Fibroblast of villous mesenchyme (primary cell): ENCODE measurements around the gene KCNMB2. TPM values are rescaled to one million over a fixed set of nuclear protein-coding genes. Genes with fewer than 3 reads are reported as not detected.

Experiments used
- DNase-seq: peaks from one replicate; pipeline ENCODE4 v3.0.0-alpha.2; 2010; ENCODE audit warnings: low read depth
- H3K4me3 ChIP-seq: 2 replicates; pipeline ENCODE4 v1.5.1; 2011; ENCODE audit warnings: low read depth, mild to moderate bottlenecking, low read length
- total RNA-seq: library from RNA; depleted of rRNA; stranded (reverse); fragments of >200 nt; gene quantifications from 2 replicates; pipeline ENCODE4 v1.2.3, GENCODE V29; 2012
- TF ChIP-seq, protein P1 (sequence below): IDR thresholded peaks from 2 replicates; pipeline ENCODE4 v1.5.1; 2012; ENCODE audit warnings: low read depth, mild to moderate bottlenecking, low read length; ENCODE audit not compliant: insufficient read depth

Gene KCNMB2
- total RNA-seq, 1 donor, result not detected

DNA sequence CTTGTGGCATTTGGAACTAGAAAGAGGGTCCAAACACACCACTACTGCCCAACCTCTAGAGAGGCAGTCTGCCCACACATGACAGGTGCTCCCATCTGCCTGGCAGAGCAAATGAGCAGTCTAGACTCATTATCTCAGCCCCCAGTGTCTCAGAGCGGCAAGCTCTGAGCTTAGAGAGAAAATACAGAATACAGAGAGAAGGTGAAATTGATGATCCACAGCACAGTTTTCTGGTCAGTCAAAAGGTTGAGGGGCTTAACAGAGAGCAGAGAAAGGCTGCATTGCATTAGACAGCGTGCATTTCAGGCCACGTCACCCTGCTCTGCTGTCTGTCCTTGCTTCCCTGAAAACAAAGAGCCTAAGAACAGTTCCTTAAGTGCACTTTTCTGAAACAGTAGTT lies 135.1 kb downstream of the KCNMB2 start:
- DNase-seq, result no peak
- H3K4me3 ChIP-seq, result no peak overlapping the region
- TF ChIP-seq, protein P1, sequence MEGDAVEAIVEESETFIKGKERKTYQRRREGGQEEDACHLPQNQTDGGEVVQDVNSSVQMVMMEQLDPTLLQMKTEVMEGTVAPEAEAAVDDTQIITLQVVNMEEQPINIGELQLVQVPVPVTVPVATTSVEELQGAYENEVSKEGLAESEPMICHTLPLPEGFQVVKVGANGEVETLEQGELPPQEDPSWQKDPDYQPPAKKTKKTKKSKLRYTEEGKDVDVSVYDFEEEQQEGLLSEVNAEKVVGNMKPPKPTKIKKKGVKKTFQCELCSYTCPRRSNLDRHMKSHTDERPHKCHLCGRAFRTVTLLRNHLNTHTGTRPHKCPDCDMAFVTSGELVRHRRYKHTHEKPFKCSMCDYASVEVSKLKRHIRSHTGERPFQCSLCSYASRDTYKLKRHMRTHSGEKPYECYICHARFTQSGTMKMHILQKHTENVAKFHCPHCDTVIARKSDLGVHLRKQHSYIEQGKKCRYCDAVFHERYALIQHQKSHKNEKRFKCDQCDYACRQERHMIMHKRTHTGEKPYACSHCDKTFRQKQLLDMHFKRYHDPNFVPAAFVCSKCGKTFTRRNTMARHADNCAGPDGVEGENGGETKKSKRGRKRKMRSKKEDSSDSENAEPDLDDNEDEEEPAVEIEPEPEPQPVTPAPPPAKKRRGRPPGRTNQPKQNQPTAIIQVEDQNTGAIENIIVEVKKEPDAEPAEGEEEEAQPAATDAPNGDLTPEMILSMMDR, result no peak

DNA sequence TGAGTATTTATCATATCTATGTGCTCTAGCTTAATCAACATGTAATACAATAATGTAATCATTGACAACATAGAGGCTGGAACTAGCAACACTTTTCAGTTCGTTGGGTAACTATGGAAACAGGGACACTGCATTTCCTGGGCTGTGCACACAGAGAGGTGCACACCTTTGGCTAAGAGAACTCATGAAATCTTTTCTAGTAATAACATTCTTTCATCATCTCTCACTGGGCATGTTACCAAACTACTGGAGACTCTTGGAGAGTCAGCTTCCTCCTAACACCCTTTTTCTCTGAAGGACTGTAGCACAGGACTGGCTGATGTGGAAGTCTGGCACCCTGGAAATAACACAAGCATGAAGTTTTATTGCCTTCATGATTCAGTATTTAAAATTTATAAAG lies 135.6 kb downstream of the KCNMB2 start:
- TF ChIP-seq, protein P1, result no peak
- H3K4me3 ChIP-seq, result no peak overlapping the region
- DNase-seq, result peak; percentile 24

DNA sequence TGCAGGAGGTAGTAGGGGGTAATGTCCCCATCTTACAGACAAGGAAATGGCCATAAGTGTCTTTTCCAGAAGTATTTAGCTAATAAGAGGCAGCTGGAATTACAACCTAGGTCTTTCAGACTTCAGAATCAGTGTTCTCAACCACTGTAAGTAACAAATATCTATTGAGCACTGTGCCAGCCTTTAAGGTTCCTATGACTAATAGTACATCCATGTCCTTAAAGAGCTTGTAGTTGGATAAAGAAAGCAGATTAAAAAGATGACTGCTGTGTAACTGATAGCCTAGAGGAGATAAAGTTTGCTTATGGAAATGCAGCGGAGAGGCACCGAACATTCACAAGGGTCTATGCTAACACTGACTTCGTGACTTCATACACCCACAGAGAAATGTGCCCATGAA lies 136.0 kb downstream of the KCNMB2 start:
- no peak overlapping the region for H3K4me3 ChIP-seq
- TF ChIP-seq, protein P1, result no peak
- no peak for DNase-seq

DNA sequence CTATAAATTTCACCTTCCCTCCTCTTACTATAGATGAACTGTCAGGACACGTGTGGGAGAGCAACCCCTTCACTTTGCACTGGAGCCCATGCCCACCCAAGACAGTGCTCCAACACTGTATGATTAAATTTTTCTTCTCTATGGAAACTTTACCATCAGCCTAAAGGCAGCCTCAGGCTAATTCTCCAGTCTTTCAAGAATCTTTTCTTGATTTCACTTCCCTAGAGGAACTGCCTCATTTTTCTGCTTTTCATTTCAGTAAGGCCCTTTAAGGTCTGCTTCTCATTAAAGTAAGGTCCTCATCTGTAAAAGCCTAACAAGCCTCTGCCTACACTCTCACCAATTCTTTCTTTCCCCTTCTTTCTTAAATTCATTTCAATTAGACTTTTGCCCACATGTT lies 137.3 kb downstream of the KCNMB2 start:
- no peak overlapping the region for H3K4me3 ChIP-seq
- TF ChIP-seq, protein P1, result no peak
- no peak for DNase-seq

DNA sequence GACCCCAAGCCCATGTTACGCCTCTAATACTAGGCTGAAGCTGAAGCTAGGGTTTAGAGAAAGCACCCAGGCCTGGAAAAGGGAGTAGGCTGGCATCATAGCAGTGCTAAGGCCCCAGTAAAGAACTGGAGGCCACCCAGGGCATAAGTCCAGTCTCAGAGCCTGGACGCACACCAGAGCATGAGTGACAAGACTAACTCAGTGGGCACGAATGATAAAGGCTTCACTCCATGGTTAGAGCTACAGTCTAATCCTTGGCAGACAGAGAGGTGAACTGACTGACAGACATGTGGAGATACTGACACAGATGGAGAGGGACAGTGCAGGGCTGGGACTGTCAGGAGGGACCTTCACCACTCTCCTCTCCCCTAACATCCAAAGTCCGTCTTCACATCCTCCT lies 139.8 kb downstream of the KCNMB2 start:
- no peak overlapping the region for H3K4me3 ChIP-seq
- DNase-seq, result no peak
- TF ChIP-seq, protein P1, result no peak

DNA sequence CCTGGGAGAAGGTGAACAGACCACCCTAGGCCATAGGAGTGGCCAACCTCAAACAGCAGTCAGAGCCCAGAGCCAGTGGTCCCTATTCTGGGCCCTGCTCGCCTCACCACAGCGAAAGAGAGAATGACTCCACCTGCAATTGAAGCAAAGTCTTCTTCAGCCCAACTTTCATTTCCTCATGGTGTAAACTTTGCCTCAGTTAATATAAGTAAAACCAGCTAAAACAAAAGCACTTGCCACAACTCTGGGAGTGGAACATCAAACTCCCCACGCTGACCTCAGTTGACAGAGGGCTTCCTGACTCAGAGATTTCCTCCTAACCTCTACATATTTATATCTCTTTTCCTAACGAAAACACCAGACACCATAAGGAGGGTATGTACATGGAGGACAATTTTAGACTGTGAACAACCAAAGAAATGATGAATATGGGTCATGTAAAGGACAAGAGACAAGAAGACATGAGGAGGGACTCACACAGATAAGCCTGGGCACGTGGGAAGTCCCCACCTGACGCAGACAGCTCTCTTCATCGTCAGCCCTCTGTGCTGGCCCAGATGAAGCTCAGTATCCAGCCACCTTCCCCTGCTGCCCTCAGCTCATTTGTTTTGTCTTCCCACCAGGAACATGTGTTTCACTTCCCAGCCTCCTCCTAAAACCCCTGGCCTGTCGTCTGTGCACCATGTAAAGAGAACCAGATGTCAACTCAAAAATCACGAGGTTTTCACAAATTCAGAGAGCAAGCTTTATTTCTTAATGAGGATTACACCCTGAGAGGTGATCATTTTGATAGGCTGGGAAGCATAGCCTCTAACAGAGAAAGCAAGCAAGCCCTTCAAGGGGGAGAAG lies 140.9 kb downstream of the KCNMB2 start:
- DNase-seq, result no peak
- TF ChIP-seq, protein P1, result no peak
- no peak overlapping the region for H3K4me3 ChIP-seq

DNA sequence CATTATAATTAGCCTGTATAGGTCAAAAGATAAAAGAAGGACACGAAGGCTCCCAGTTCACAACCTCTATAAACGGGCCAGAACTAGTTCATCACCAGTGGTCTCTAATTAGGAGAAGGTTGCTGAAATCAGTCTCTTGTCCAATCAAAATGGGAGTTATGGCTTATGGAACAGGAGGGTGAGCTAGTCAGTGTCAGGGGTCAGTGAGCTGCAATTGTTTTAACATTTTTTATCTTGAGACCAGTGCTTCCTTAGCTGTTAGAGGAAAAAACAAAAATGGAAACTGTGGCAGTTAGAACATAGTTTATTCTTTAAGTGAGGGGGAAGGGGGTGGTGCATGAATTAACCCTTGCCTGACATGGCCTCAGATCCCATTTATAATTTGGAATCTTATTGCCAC lies 141.7 kb downstream of the KCNMB2 start:
- DNase-seq, result no peak
- TF ChIP-seq, protein P1, result no peak
- no peak overlapping the region for H3K4me3 ChIP-seq
